A673 (cell line): ENCODE results near the gene ANXA11.
"Not testable (repeated sequence)": the region's sequence is repeated elsewhere in the genome, so short reads cannot be mapped to it uniquely, and the experiment has no call there.

Experiments
- CTCF ChIP-seq: fragments of 300-800, 200-600 bp; sonication (generic); conservative IDR thresholded peaks from 2 replicates; pipeline ENCODE4 v1.5.1; 2017; ENCODE audit warnings: low read depth, mild to moderate bottlenecking, antibody characterized with exemption, low read length, moderate library complexity, mixed read lengths
- EZH2 ChIP-seq: fragments of 200-600 bp; sonication (generic); IDR thresholded peaks from 2 replicates; pipeline ENCODE4 v1.6.1; 2017; ENCODE audit warnings: borderline replicate concordance, low read depth, mild to moderate bottlenecking, mixed read lengths, antibody characterized with exemption, low read length; ENCODE audit not compliant: poor library complexity, severe bottlenecking

- TF ChIP-seq CTCF, EZH2: not testable (repeated sequence)
Observed at GRCh38 chr10:80250399-80250798, 45.1 kb upstream of the ANXA11 start.
